ENCODE results near the gene E2F2.

E2F2 gene

GRCh38 chr1:23575226-23575810 is 44.3 kb upstream of the E2F2 start:
- in situ Hi-C loops (cut with MboI; ENCODE audit: low pct_unique_long_range_greater_than_20kb, low sequenced_read_pairs, unreplicated experiment), result no loop called here
- TF ChIP-seq CTCF (IDR thresholded peaks at IDR 0.05; ENCODE audit: extremely low read depth, insufficient read depth, missing control alignments), result no peak
- DNase-seq (ENCODE audit: low spot score), result no peak

GRCh38 chr1:23574265-23574754 is 43.3 kb upstream of the E2F2 start:
- DNase-seq (ENCODE audit: low spot score), result no peak
- in situ Hi-C loops (cut with MboI; ENCODE audit: low pct_unique_long_range_greater_than_20kb, low sequenced_read_pairs, unreplicated experiment), result no loop called here
- TF ChIP-seq CTCF (IDR thresholded peaks at IDR 0.05; ENCODE audit: extremely low read depth, insufficient read depth, missing control alignments), result no peak

- in situ Hi-C loops (cut with MboI; ENCODE audit: low pct_unique_long_range_greater_than_20kb, low sequenced_read_pairs, unreplicated experiment), result no loop called here
- no peak for TF ChIP-seq CTCF (IDR thresholded peaks at IDR 0.05; ENCODE audit: extremely low read depth, insufficient read depth, missing control alignments)
- DNase-seq (ENCODE audit: low spot score), result no peak
These were observed 42.6 kb upstream of the E2F2 start for GRCh38 chr1:23573574-23574182.

GRCh38 chr1:23571465-23571864 is 40.4 kb upstream of the E2F2 start:
- no peak for TF ChIP-seq CTCF (IDR thresholded peaks at IDR 0.05; ENCODE audit: extremely low read depth, insufficient read depth, missing control alignments)
- in situ Hi-C loops (cut with MboI; ENCODE audit: low pct_unique_long_range_greater_than_20kb, low sequenced_read_pairs, unreplicated experiment), result no loop called here
- DNase-seq (ENCODE audit: low spot score), result no peak

GRCh38 chr1:23570001-23570691 is 39.1 kb upstream of the E2F2 start:
- TF ChIP-seq CTCF (IDR thresholded peaks at IDR 0.05; ENCODE audit: extremely low read depth, insufficient read depth, missing control alignments), result no peak
- in situ Hi-C loops (cut with MboI; ENCODE audit: low pct_unique_long_range_greater_than_20kb, low sequenced_read_pairs, unreplicated experiment), result no loop called here
- no peak for DNase-seq (ENCODE audit: low spot score)

- DNase-seq (ENCODE audit: low spot score), result no peak
- in situ Hi-C loops (cut with MboI; ENCODE audit: low pct_unique_long_range_greater_than_20kb, low sequenced_read_pairs, unreplicated experiment), result no loop called here
- TF ChIP-seq CTCF (IDR thresholded peaks at IDR 0.05; ENCODE audit: extremely low read depth, insufficient read depth, missing control alignments), result no peak
These were observed 37.8 kb upstream of the E2F2 start for GRCh38 chr1:23568608-23569383.

All from GM13977 (cell line).